Measurements from ENCODE around the gene TLR8. TPM values are rescaled to one million over a fixed set of nuclear protein-coding genes. Genes with fewer than 3 reads are reported as not detected.

Gene TLR8
- total and polyA plus RNA-seq, 4 donors: 0.91 to 27.1 (median 5.9) TPM

DNA sequence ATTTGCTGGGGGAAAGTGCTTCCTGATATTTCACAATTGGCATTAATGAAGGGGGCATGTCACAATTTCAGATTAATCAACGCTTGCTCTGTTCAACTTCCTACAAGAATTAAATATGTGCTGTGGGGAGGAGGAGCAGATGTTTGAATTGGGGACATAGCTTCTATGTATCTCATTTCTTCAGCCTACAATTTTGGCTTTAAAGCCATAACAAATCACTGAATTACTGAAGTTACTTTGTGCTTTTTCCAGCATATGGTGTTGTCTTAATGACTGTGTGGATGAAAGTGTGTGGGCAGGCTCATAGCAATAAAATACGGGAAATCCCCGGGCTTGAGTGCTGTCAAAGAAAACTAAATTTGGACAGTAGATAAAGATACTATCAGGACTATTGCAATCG, 38.7 kb upstream of the TLR8 start:
- TF ChIP-seq, protein P1, sequence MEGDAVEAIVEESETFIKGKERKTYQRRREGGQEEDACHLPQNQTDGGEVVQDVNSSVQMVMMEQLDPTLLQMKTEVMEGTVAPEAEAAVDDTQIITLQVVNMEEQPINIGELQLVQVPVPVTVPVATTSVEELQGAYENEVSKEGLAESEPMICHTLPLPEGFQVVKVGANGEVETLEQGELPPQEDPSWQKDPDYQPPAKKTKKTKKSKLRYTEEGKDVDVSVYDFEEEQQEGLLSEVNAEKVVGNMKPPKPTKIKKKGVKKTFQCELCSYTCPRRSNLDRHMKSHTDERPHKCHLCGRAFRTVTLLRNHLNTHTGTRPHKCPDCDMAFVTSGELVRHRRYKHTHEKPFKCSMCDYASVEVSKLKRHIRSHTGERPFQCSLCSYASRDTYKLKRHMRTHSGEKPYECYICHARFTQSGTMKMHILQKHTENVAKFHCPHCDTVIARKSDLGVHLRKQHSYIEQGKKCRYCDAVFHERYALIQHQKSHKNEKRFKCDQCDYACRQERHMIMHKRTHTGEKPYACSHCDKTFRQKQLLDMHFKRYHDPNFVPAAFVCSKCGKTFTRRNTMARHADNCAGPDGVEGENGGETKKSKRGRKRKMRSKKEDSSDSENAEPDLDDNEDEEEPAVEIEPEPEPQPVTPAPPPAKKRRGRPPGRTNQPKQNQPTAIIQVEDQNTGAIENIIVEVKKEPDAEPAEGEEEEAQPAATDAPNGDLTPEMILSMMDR (IDR thresholded peaks at IDR 0.05; ENCODE audit: control extremely low read depth, extremely low read depth): no peak
- no peak for ATAC-seq (ENCODE audit: insufficient read depth, low FRiP score)
- 39 to 56% methylated on average over 4 of the region's 4 CpGs for WGBS, 2 donors
- Histone ChIP-seq H3K9ac (ENCODE audit: insufficient read depth in 1 of 2, low read length in 2 of 2) (no peak overlapping the region), H3K4me1 (ENCODE audit: control insufficient read depth in 5 of 5, insufficient read depth in 5 of 5, low read length in 5 of 5) (peaks cover 0 to 25% (median 1%) of the 10 kb centered on the region in 5 donors), H3K9me3 (ENCODE audit: control insufficient read depth in 4 of 4, insufficient read depth in 3 of 4, low read length in 3 of 4) (peaks cover 0 to 7% (median 0%) of the 10 kb centered on the region in 4 donors), H3K4me3 (no peak overlapping the region), H3K36me3 (ENCODE audit: control insufficient read depth in 4 of 4, insufficient read depth in 4 of 4, low read length in 4 of 4) (no peaks in the 10 kb centered on the region), H3K27ac (ENCODE audit: low read depth in 1 of 2, low read length in 1 of 2) (no peak overlapping the region), H3K27me3 (ENCODE audit: control insufficient read depth in 3 of 3, insufficient read depth in 3 of 3, low read length in 2 of 3) (peaks cover 0 to 5% (median 0%) of the 10 kb centered on the region in 3 donors)
- DNase-seq: peak in 2 of 3 donors; percentile 79 to 87

DNA sequence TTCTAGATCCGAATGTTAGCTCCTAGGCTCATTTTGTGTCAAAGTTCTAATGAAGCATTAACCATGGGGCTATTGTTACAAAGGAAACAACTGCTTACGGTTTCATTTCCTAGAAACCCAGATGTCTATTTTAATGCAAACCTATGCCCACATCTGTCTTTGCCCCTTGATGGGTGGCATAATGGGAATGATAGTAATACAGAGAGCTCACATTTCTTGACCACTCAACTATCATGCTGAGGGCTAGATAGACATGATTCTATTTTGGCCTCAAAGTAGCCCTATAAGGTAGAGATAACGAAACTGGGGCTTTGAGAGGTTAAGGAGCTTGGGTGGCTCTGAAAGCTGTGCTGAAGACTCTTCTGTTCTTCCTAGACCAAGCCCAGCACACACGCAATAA, 37.7 kb upstream of the TLR8 start:
- WGBS, 2 donors: 72 to 73% methylated on average over 4 of the region's 4 CpGs
- no peaks in the 10 kb centered on the region for H3K36me3 ChIP-seq (ENCODE audit: control insufficient read depth in 4 of 4, insufficient read depth in 4 of 4, low read length in 4 of 4)
- no peak overlapping the region for H3K27ac ChIP-seq (ENCODE audit: low read depth in 1 of 2, low read length in 1 of 2)
- H3K4me1 ChIP-seq (ENCODE audit: control insufficient read depth in 5 of 5, insufficient read depth in 5 of 5, low read length in 5 of 5): peaks cover 0 to 25% (median 1%) of the 10 kb centered on the region in 5 donors
- DNase-seq (no peak), ATAC-seq (ENCODE audit: insufficient read depth, low FRiP score) (no peak)
- H3K9ac ChIP-seq (ENCODE audit: insufficient read depth in 1 of 2, low read length in 2 of 2): no peak overlapping the region
- TF ChIP-seq, protein P1 (IDR thresholded peaks at IDR 0.05; ENCODE audit: control extremely low read depth, extremely low read depth): no peak
- peaks cover 0 to 5% (median 0%) of the 10 kb centered on the region in 3 donors for H3K27me3 ChIP-seq (ENCODE audit: control insufficient read depth in 3 of 3, insufficient read depth in 3 of 3, low read length in 2 of 3)
- peaks cover 0 to 7% (median 0%) of the 10 kb centered on the region in 4 donors for H3K9me3 ChIP-seq (ENCODE audit: control insufficient read depth in 4 of 4, insufficient read depth in 3 of 4, low read length in 3 of 4)
- no peak overlapping the region for H3K4me3 ChIP-seq

DNA sequence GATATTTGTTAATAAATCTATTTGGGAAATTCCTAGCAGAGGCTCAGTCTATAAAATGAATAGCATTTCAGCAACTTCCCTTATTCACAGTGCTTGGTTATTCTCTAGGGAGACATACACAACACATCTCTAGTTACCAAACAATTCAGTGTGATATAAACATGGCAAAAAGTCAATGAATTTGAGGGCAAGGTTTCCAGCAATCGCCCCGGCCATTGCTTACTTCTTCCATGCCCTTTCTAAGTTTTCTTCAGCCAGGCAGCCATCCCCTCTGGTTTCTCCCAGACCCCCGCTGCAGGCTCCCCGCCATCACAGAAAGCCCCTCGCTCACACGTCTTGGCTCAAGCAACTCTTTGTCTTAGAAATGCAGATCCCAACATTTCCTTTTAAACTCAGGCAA, 35.2 kb upstream of the TLR8 start:
- no peaks in the 10 kb centered on the region for H3K36me3 ChIP-seq (ENCODE audit: control insufficient read depth in 4 of 4, insufficient read depth in 4 of 4, low read length in 4 of 4)
- ATAC-seq (ENCODE audit: insufficient read depth, low FRiP score) (no peak), DNase-seq (peak; percentile 52 to 87 (median 86))
- no peak overlapping the region for H3K27ac ChIP-seq (ENCODE audit: low read depth in 1 of 2, low read length in 1 of 2)
- no peak overlapping the region for H3K4me3 ChIP-seq
- 61 to 97% methylated on average over 6 of the region's 6 CpGs for WGBS, 2 donors
- H3K9ac ChIP-seq (ENCODE audit: insufficient read depth in 1 of 2, low read length in 2 of 2): no peak overlapping the region
- H3K9me3 ChIP-seq (ENCODE audit: control insufficient read depth in 4 of 4, insufficient read depth in 3 of 4, low read length in 3 of 4): no peaks in the 10 kb centered on the region
- H3K4me1 ChIP-seq (ENCODE audit: control insufficient read depth in 5 of 5, insufficient read depth in 5 of 5, low read length in 5 of 5): peaks cover 0 to 22% (median 0%) of the 10 kb centered on the region in 5 donors
- peaks cover 0 to 2% (median 0%) of the 10 kb centered on the region in 3 donors for H3K27me3 ChIP-seq (ENCODE audit: control insufficient read depth in 3 of 3, insufficient read depth in 3 of 3, low read length in 2 of 3)
- TF ChIP-seq, protein P1 (IDR thresholded peaks at IDR 0.05; ENCODE audit: control extremely low read depth, extremely low read depth): no peak

DNA sequence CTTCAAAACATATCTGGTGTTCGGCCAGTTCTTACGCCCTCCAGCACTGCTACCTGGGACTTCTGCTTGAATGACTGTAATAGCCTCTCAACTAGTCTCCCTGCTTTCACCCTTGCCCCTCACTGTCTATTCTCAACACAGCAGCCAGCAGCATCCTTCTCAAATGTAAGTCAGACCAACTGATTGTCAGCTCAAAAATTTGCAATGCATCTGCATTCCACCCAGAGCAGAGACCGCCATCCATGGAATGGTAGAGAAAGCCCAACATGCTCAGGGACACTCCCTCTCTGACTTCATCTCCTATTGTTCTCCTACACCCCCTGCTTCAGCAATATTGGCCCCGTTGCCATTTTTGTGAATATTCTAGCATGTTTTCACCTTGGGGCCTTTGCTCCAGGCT, 33.7 kb upstream of the TLR8 start:
- Histone ChIP-seq H3K4me1 (ENCODE audit: control insufficient read depth in 5 of 5, insufficient read depth in 5 of 5, low read length in 5 of 5) (peaks cover 0 to 20% (median 0%) of the 10 kb centered on the region in 5 donors), H3K4me3 (no peak overlapping the region), H3K9ac (ENCODE audit: insufficient read depth in 1 of 2, low read length in 2 of 2) (no peak overlapping the region), H3K27ac (ENCODE audit: low read depth in 1 of 2, low read length in 1 of 2) (no peak overlapping the region), H3K9me3 (ENCODE audit: control insufficient read depth in 4 of 4, insufficient read depth in 3 of 4, low read length in 3 of 4) (no peaks in the 10 kb centered on the region), H3K36me3 (ENCODE audit: control insufficient read depth in 4 of 4, insufficient read depth in 4 of 4, low read length in 4 of 4) (no peaks in the 10 kb centered on the region), H3K27me3 (ENCODE audit: control insufficient read depth in 3 of 3, insufficient read depth in 3 of 3, low read length in 2 of 3) (peaks cover 0 to 6% (median 0%) of the 10 kb centered on the region in 3 donors)
- TF ChIP-seq, protein P1 (IDR thresholded peaks at IDR 0.05; ENCODE audit: control extremely low read depth, extremely low read depth): no peak
- 86 to 89% methylated on average over 4 of the region's 4 CpGs for WGBS, 2 donors
- no peak for ATAC-seq (ENCODE audit: insufficient read depth, low FRiP score)
- no peak for DNase-seq
